VCaP (cell line): ENCODE results near the gene REXO1.

Experiments used
- H3K27ac ChIP-seq: fragments of 450-650 bp; 2 replicates; pipeline ENCODE4 v1.5.1; 2017
- CTCF ChIP-seq: fragments of 450-650 bp; conservative IDR thresholded peaks from 2 replicates; pipeline ENCODE4 v1.5.1; 2017; ENCODE audit warnings: mild to moderate bottlenecking, moderate library complexity

REXO1 gene

GRCh38 chr19:1863638-1864479 is 15.6 kb upstream of the REXO1 start:
- peak overlapping the region; percentile 96 for H3K27ac ChIP-seq
- TF ChIP-seq CTCF: no peak

- TF ChIP-seq CTCF: no peak
- H3K27ac ChIP-seq: peak within 1 kb of the TSS; percentile 96
Observed at GRCh38 chr19:1863328-1863637, 15.0 kb upstream of the REXO1 start, which contains the start of gene KLF16. KLF16 (minus strand) TSS chr19:1863579; CDS start chr19:1863497, 82 bp downstream.

GRCh38 chr19:1862424-1863327 is 14.4 kb upstream of the REXO1 start:
- TF ChIP-seq CTCF: no peak

GRCh38 chr19:1862068-1862423 is 13.8 kb upstream of the REXO1 start:
- peak overlapping the region; percentile 96 for H3K27ac ChIP-seq
- TF ChIP-seq CTCF: no peak

More at GRCh38 chr19:1862424-1863327, 14.4 kb upstream of the REXO1 start:
- H3K27ac ChIP-seq: peak overlapping the region; percentile 96

- TF ChIP-seq CTCF: no peak
- peak overlapping the region; percentile 96 for H3K27ac ChIP-seq
Observed at GRCh38 chr19:1861599-1862031, 13.3 kb upstream of the REXO1 start.

- H3K27ac ChIP-seq: peak overlapping the region; percentile 96
- no peak for TF ChIP-seq CTCF
Observed at GRCh38 chr19:1860821-1861598, 12.7 kb upstream of the REXO1 start.
